Skeletal muscle satellite cell (primary cell): Measurements from ENCODE around the gene UBE3C.
"Not testable (repeated sequence)": the region's sequence is repeated elsewhere in the genome, so short reads cannot be mapped to it uniquely, and the experiment has no call there.

Experiments used
- H3K27me3 ChIP-seq: 2 replicates; pipeline ENCODE4 v1.7.0; 2013; ENCODE audit warnings: low read length; ENCODE audit not compliant: control insufficient read depth, insufficient read depth
- H3K36me3 ChIP-seq: 2 replicates; pipeline ENCODE4 v1.7.0; 2013; ENCODE audit warnings: mild to moderate bottlenecking, control low read depth, low read length; ENCODE audit not compliant: insufficient read depth
- H3K4me1 ChIP-seq: 2 replicates; pipeline ENCODE4 v1.7.0; 2013; ENCODE audit warnings: low read length; ENCODE audit not compliant: control insufficient read depth, insufficient read depth
- H3K4me2 ChIP-seq: 2 replicates; pipeline ENCODE4 v1.7.0; 2013; ENCODE audit warnings: mild to moderate bottlenecking, low read length
- H3K4me3 ChIP-seq: 2 replicates; pipeline ENCODE4 v1.7.0; 2013; ENCODE audit warnings: low read length
- H3K9ac ChIP-seq: 2 replicates; pipeline ENCODE4 v1.7.0; 2013; ENCODE audit warnings: mild to moderate bottlenecking, low read depth, low read length, moderate library complexity
- H3K9me3 ChIP-seq: replicated peaks from 2 replicates; pipeline ENCODE4 v1.7.0; 2013; ENCODE audit warnings: mild to moderate bottlenecking, control low read depth, low read length

The UBE3C gene

DNA sequence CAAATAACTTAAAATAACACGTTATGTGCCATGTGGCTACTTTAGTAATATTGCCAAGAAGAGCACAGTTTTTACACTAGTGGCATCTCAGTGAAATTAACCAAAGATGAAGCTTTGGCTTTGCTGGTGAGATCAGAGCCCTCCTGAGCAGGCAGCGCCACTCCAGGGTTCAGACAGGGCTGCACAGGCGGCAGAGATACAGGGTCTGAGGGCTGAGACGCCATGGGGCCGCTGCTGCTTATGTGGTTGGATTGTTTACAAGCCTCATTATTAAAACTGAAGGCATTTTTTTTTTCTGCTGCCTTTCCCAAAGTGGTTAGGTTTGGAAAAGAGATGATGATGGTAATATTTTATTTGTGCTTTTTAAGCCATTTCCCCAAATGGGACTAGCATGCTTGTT, 129.2 kb downstream of the UBE3C start:
- no peak overlapping the region for H3K4me2 ChIP-seq
- peaks cover 45% of the 10 kb centered on the region for H3K36me3 ChIP-seq
- no peak overlapping the region for H3K9ac ChIP-seq

DNA sequence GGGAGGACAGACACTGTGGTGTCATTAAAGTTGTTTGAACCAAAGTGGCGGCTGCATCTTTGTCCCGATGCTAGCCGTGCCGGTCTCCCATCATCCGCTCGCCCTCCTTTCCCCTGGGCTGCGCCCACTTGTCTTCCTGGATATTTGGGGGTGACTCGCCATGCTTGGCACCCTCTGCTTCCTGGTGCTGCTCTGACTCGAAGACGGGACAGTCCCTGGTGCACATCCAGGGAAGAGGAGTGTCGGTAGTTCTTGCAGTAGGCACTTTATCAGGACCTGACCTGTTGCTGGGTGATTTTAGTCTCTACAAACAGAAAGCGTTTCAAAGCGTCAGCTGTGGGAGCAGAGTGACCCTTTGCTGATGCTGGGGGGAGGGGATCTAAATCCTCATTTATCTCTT, 129.8 kb downstream of the UBE3C start:
- H3K4me2 ChIP-seq = no peak overlapping the region
- no peak overlapping the region for H3K4me3 ChIP-seq
- no peaks in the 10 kb centered on the region for H3K27me3 ChIP-seq
- H3K9me3 ChIP-seq = no peaks in the 10 kb centered on the region
- H3K9ac ChIP-seq = no peak overlapping the region
- peaks cover 32% of the 10 kb centered on the region for H3K4me1 ChIP-seq
- peaks cover 40% of the 10 kb centered on the region for H3K36me3 ChIP-seq

More for the DNA sequence above, 129.2 kb downstream of the UBE3C start:
- peaks cover 27% of the 10 kb centered on the region for H3K4me1 ChIP-seq
- no peaks in the 10 kb centered on the region for H3K27me3 ChIP-seq
- H3K4me3 ChIP-seq = no peak overlapping the region
- no peaks in the 10 kb centered on the region for H3K9me3 ChIP-seq

DNA sequence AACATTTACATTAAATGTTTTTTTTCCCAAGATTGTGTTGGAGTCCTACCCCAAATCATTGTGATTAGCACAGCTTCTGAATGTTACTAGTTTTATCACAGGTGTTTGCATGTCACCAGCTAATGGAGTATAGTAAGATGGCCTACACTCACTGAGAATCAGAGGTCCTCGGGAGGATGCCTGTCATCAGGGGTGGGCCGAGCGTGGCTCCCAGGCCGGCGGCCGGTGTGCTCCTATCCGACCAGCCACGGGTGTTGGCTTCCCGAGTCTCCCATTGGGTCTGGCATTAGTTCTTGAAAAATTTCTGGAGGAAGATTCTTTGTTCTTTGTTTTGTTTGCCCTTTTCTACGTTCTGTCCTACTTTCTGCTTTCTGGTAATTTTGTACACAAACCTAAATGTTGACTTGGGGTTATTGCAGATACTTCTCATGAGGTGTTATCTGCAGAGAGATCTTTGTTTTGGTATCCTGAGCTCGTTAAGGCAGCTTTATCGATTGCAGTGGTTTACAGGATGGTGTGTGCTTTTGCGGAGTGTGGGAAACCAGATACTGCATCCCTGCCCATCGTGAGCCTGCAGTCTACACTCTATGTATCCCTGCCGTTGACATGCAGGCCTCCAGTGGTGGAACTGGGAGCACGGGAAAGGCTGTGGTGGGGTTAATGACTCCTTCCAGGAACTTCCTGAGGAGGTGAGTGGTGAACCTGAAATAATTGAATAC, 130.8 kb downstream of the UBE3C start:
- no peak overlapping the region for H3K4me3 ChIP-seq
- H3K9me3 ChIP-seq = no peaks in the 10 kb centered on the region
- no peak overlapping the region for H3K4me2 ChIP-seq
- H3K36me3 ChIP-seq = peaks cover 31% of the 10 kb centered on the region
- H3K4me1 ChIP-seq = peaks cover 38% of the 10 kb centered on the region
- H3K27me3 ChIP-seq = no peaks in the 10 kb centered on the region
- H3K9ac ChIP-seq = no peak overlapping the region

DNA sequence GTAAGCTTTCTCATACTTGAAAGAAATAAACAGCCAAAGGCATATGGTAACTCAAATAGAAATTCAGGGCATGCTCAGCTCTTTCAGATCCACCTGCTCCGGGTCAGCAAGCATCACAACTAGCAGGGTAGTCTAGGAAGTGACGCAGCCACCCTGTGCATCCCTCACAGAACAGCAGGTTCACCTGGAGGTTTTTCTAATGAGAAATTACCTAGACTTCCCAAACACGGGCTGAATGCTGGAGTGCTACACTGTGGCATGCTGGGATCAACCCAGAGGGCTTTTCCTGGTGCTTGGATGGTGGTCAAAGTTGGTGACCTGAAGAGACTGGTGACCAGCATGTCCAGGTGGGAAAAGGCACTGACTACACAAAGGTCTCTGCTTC, 131.3 kb downstream of the UBE3C start:
- Histone ChIP-seq H3K4me1 (peaks cover 40% of the 10 kb centered on the region), H3K36me3 (peaks cover 27% of the 10 kb centered on the region), H3K4me2 (no peak overlapping the region)

GRCh38 chr7:157271315-157271990, 132.7 kb downstream of the UBE3C start:
- Histone ChIP-seq H3K4me1 (peaks cover 44% of the 10 kb centered on the region), H3K27me3 (no peaks in the 10 kb centered on the region), H3K9ac (peak overlapping the region; percentile 67), H3K9me3 (no peaks in the 10 kb centered on the region), H3K4me3 (no peak overlapping the region), H3K36me3 (peaks cover 19% of the 10 kb centered on the region), H3K4me2 (peak overlapping the region; percentile 34)

More for the DNA sequence above, 131.3 kb downstream of the UBE3C start:
- H3K27me3 ChIP-seq = no peaks in the 10 kb centered on the region
- no peaks in the 10 kb centered on the region for H3K9me3 ChIP-seq
- H3K4me3 ChIP-seq = no peak overlapping the region
- H3K9ac ChIP-seq = no peak overlapping the region

- H3K4me2 ChIP-seq = peak overlapping the region; percentile 38
- no peak overlapping the region for H3K4me3 ChIP-seq
- peaks cover 19% of the 10 kb centered on the region for H3K36me3 ChIP-seq
- H3K9ac ChIP-seq = peak overlapping the region; percentile 74
- H3K27me3 ChIP-seq = no peaks in the 10 kb centered on the region
- H3K9me3 ChIP-seq = no peaks in the 10 kb centered on the region
- H3K4me1 ChIP-seq = peaks cover 49% of the 10 kb centered on the region
Measured at GRCh38 chr7:157271991-157272324, 133.2 kb downstream of the UBE3C start.

GRCh38 chr7:157272351-157273207, 133.9 kb downstream of the UBE3C start:
- Histone ChIP-seq H3K9me3 (no peaks in the 10 kb centered on the region), H3K27me3 (no peaks in the 10 kb centered on the region), H3K36me3 (peaks cover 19% of the 10 kb centered on the region), H3K9ac (peak overlapping the region; percentile 74), H3K4me2 (peak overlapping the region; percentile 38), H3K4me1 (peaks cover 55% of the 10 kb centered on the region), H3K4me3 (no peak overlapping the region)

DNA sequence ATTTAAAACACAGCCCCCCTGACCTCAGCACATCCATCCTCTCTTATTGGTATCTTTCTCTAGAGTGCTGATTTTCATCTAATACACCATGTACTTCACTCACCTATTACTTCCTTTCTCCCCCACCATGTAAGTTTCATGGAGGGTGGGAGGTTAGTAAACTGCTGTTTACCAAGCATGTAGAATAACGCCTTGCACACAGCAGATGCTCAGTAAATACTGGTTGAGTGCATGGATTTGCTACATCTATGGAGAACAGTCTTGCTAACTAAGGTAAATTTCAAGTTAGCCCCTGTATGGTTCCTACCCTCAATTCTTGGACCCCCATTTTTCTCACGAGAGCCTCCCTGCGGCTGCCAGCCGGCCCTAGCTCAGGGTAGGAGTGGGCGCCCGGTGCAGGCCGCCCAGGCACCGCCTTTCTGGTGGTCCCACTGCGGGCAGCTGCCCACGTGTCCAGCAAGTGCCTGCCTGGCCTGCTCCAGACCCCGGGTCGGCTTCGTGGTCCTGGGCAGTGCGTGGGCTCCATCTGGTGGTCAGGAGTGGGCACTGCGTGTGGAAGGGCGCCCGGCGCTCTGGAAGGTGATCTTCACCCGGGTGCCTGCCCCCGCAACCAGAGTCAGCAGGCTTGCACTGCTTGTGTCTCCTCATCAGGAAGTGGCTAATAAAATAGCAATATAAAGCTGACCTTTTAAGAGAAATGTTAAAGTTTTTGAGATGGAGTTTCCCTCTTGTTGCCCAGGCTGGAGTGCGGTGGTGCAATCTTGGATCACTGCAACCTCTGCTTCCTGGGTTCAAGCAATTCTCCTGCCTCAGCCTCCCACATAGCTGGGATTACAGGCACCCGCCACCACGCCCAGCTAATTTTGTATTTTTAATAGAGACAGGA, 134.7 kb downstream of the UBE3C start:
- Histone ChIP-seq H3K36me3 (peaks cover 13% of the 10 kb centered on the region), H3K4me3 (no peak overlapping the region), H3K4me1 (peaks cover 51% of the 10 kb centered on the region), H3K27me3 (no peaks in the 10 kb centered on the region), H3K4me2 (peak overlapping the region; percentile 24), H3K9ac (peak overlapping the region; percentile 74), H3K9me3 (no peaks in the 10 kb centered on the region)

- not testable (repeated sequence) for H3K9me3 ChIP-seq, H3K4me2 ChIP-seq, H3K4me3 ChIP-seq, H3K27me3 ChIP-seq, H3K9ac ChIP-seq
- H3K4me1 ChIP-seq = peaks cover 52% of the 10 kb centered on the region
- H3K36me3 ChIP-seq = peaks cover 10% of the 10 kb centered on the region
Measured at GRCh38 chr7:157274094-157274634, 135.4 kb downstream of the UBE3C start.

GRCh38 chr7:157274991-157275427, 136.3 kb downstream of the UBE3C start:
- no peak overlapping the region for H3K4me2 ChIP-seq
- H3K9me3 ChIP-seq = no peaks in the 10 kb centered on the region
- H3K9ac ChIP-seq = no peak overlapping the region
- peaks cover 5% of the 10 kb centered on the region for H3K36me3 ChIP-seq
- H3K27me3 ChIP-seq = no peaks in the 10 kb centered on the region
- H3K4me1 ChIP-seq = peaks cover 60% of the 10 kb centered on the region
- H3K4me3 ChIP-seq = no peak overlapping the region
